GM21737 (cell line): ENCODE data around the gene SIRT6.
"Not testable (repeated sequence)": the region's sequence is repeated elsewhere in the genome, so short reads cannot be mapped to it uniquely, and the experiment has no call there.

Source experiments
- ATAC-seq: cut with Tn5 transposase; IDR thresholded peaks from one replicate; pipeline ENCODE4 v1.9.1; 2021; ENCODE audit warnings: mild to moderate bottlenecking, moderate library complexity; ENCODE audit not compliant: unreplicated experiment

SIRT6 gene

GRCh38 chr19:4182084-4182810 lies at the start of gene SIRT6, which contains the start of gene ANKRD24:
SIRT6 (minus strand) TSS chr19:4182563; CDS start chr19:4182539, 24 bp downstream.
ANKRD24 (plus strand) TSS chr19:4182689; CDS start chr19:4186426, 3,737 bp downstream.
- ATAC-seq: peak; percentile 59

GRCh38 chr19:4232139-4232538 lies 49.8 kb upstream of the SIRT6 start:
- ATAC-seq: not testable (repeated sequence)

GRCh38 chr19:4231521-4231920 lies 49.2 kb upstream of the SIRT6 start:
- ATAC-seq: not testable (repeated sequence)

- ATAC-seq: not testable (repeated sequence)
These were observed 47.9 kb upstream of the SIRT6 start for GRCh38 chr19:4230237-4230636.

- peak; percentile 68 for ATAC-seq
These were observed 47.0 kb upstream of the SIRT6 start, which contains the start of gene EBI3 for GRCh38 chr19:4229179-4229931. EBI3 (plus strand) TSS chr19:4229523; CDS start chr19:4229551, 28 bp downstream.

- ATAC-seq: no peak
These were observed 46.4 kb upstream of the SIRT6 start for GRCh38 chr19:4228765-4229178.

GRCh38 chr19:4227771-4228170 lies 45.4 kb upstream of the SIRT6 start:
- ATAC-seq: no peak

GRCh38 chr19:4225885-4226284 lies 43.5 kb upstream of the SIRT6 start:
- ATAC-seq: no peak

GRCh38 chr19:4224470-4224869 lies 42.1 kb upstream of the SIRT6 start:
- ATAC-seq: no peak

GRCh38 chr19:4220188-4220587 lies 37.8 kb upstream of the SIRT6 start:
- ATAC-seq: no peak

- ATAC-seq: not testable (repeated sequence)
These were observed 36.2 kb upstream of the SIRT6 start for GRCh38 chr19:4218523-4218922.

- no peak for ATAC-seq
These were observed 35.3 kb upstream of the SIRT6 start for GRCh38 chr19:4217429-4218264.

- ATAC-seq: no peak
These were observed 34.5 kb upstream of the SIRT6 start for GRCh38 chr19:4216846-4217245.

GRCh38 chr19:4215807-4216206 lies 33.4 kb upstream of the SIRT6 start:
- no peak for ATAC-seq

GRCh38 chr19:4213116-4213515 lies 30.8 kb upstream of the SIRT6 start:
- ATAC-seq: no peak

GRCh38 chr19:4210166-4210731 lies 27.9 kb upstream of the SIRT6 start:
- no peak for ATAC-seq

GRCh38 chr19:4208385-4209094 lies 26.2 kb upstream of the SIRT6 start:
- ATAC-seq: no peak

GRCh38 chr19:4206818-4207484 lies 24.6 kb upstream of the SIRT6 start:
- ATAC-seq: no peak

- ATAC-seq: no peak
These were observed 19.4 kb upstream of the SIRT6 start for GRCh38 chr19:4201798-4202197.
